Esophagus muscularis mucosa (tissue), 4 donors: Measurements from ENCODE around the gene CRISPLD2. TPM values are rescaled to one million over a fixed set of nuclear protein-coding genes. Genes with fewer than 3 reads are reported as not detected.

Source experiments
- DNase-seq: peaks from one replicate; pipeline ENCODE4 v3.0.0-alpha.2; 2017; ENCODE audit errors: extremely low spot score
- H3K27ac ChIP-seq, 4 donors: fragments of 200-600 bp; sonication (generic); replicated peaks in 1 of 4; 1 replicate in 3 of 4; 2 replicates in 1 of 4; pipeline ENCODE4 v1.5.1; 2016 to 2019; ENCODE audit warnings: mild to moderate bottlenecking in 1 of 4
- H3K27me3 ChIP-seq, 4 donors: fragments of 200-600 bp; sonication (generic); one replicate each; pipeline versions ENCODE4 v1.5.1 to v1.6.0; 2016 to 2019
- H3K36me3 ChIP-seq, 4 donors: fragments of 200-600 bp; sonication (generic); one replicate each; pipeline ENCODE4 v1.5.1; 2016 to 2019
- H3K4me1 ChIP-seq, 4 donors: fragments of 200-600 bp; sonication (generic); one replicate each; pipeline ENCODE4 v1.5.1; 2016 to 2019
- H3K4me3 ChIP-seq, 4 donors: fragments of 200-600 bp; sonication (generic); 1 replicate in 2 of 4; 2 replicates in 2 of 4; pipeline ENCODE4 v1.5.1; 2016 to 2019; ENCODE audit warnings: mild to moderate bottlenecking in 4 of 4, moderate library complexity in 1 of 4
- H3K9me3 ChIP-seq, 4 donors: fragments of 200-600 bp; sonication (generic); 1 replicate in 3 of 4; 2 replicates in 1 of 4; pipeline ENCODE4 v1.5.1; 2016 to 2019
- CTCF ChIP-seq, 3 experiments: fragments of 200-600 bp in 2 of 3; fragments of 450-650 bp in 1 of 3; sonication (generic) in 2 of 3; IDR thresholded peaks; one replicate each; pipeline ENCODE4 v1.5.1; 2017 to 2019; ENCODE audit warnings: antibody characterized with exemption in 3 of 3, mild to moderate bottlenecking in 2 of 3, moderate library complexity in 1 of 3
- EP300 ChIP-seq: sonication (generic); formaldehyde crosslinking; IDR thresholded peaks from one replicate; pipeline ENCODE4 v1.6.1; 2017; ENCODE audit warnings: antibody characterized with exemption
- POLR2A ChIP-seq: fragments of 450-650 bp; IDR thresholded peaks from one replicate; pipeline ENCODE4 v1.6.1; 2017; ENCODE audit warnings: antibody characterized with exemption, moderate library complexity, mild to moderate bottlenecking, low read depth
- POLR2AphosphoS5 ChIP-seq, 2 donors: sonication (generic); formaldehyde crosslinking; IDR thresholded peaks; one replicate each; pipeline ENCODE4 v1.6.1; 2017; ENCODE audit warnings: antibody characterized with exemption in 2 of 2
- WGBS: methylation state at CpG from one replicate; pipeline ENCODE4 v1.1.5; 2018; 5-methylcytosine and 5-hydroxymethylcytosine counted together
- intact Hi-C: fragments of 100-400 bp; cut with DNase I; formaldehyde crosslinking; loops from one replicate; pipeline ENCODE4 v1.15.1; 2023
- total RNA-seq, 4 donors: library from RNA; depleted of rRNA; stranded (reverse); fragments of >200 nt; gene quantifications; one replicate each; pipeline versions ENCODE4 v1.1.0 to v1.2.1, GENCODE V29; 2016

The CRISPLD2 gene
- total RNA-seq, 4 donors from 2014 or later = 230 to 568 (median 289) TPM

DNA sequence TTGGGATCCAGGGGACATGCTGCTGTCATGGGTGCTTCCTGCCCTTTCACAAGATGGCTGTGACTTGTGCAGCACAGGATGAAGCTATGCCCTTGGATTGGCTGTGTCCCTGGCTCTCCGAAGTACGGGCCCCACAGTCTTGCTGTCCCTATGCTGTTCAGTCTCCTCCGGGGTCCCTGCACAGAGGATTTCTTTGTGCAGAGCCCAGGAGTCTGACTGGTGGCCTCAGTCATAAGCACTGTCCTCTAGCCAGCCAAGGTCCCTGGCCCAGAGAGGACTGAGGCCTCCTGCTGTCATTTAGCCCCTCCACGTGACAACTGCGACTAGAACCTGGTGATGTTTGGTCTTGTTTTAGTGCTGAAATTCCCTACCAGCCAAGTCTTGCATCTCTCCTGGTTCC is 42.4 kb upstream of the CRISPLD2 start:
- intact Hi-C loops = no loop called here
- TF ChIP-seq CTCF (IDR thresholded peaks at IDR 0.05) = no peak
- TF ChIP-seq POLR2A = no peak
- no peak for TF ChIP-seq EP300
- TF ChIP-seq POLR2AphosphoS5 (IDR thresholded peaks at IDR 0.05) = no peak
- H3K36me3 ChIP-seq = peaks cover 24 to 82% (median 77%) of the 10 kb centered on the region in 4 donors

GRCh38 chr16:84778720-84779119 is 41.1 kb upstream of the CRISPLD2 start:
- no peaks in the 10 kb centered on the region for H3K9me3 ChIP-seq
- H3K36me3 ChIP-seq = peaks cover 24 to 69% (median 65%) of the 10 kb centered on the region in 4 donors
- DNase-seq = no peak
- no peak overlapping the region for H3K4me3 ChIP-seq
- WGBS = 91% methylated on average over 11 of the region's 18 CpGs
- peaks cover 0 to 11% (median 3%) of the 10 kb centered on the region in 4 donors for H3K4me1 ChIP-seq
- no peak overlapping the region for H3K27ac ChIP-seq
- intact Hi-C loops = no loop called here
- TF ChIP-seq POLR2A (no peak), CTCF (IDR thresholded peaks at IDR 0.05) (no peak), EP300 (no peak), POLR2AphosphoS5 (IDR thresholded peaks at IDR 0.05) (no peak)
- H3K27me3 ChIP-seq = no peaks in the 10 kb centered on the region

More for the DNA sequence above, 42.4 kb upstream of the CRISPLD2 start:
- peaks cover 0 to 11% (median 3%) of the 10 kb centered on the region in 4 donors for H3K4me1 ChIP-seq
- no peaks in the 10 kb centered on the region for H3K27me3 ChIP-seq
- no peaks in the 10 kb centered on the region for H3K9me3 ChIP-seq
- 89% methylated on average over 5 of the region's 5 CpGs for WGBS
- no peak for DNase-seq
- no peak overlapping the region for H3K4me3 ChIP-seq
- H3K27ac ChIP-seq = no peak overlapping the region

DNA sequence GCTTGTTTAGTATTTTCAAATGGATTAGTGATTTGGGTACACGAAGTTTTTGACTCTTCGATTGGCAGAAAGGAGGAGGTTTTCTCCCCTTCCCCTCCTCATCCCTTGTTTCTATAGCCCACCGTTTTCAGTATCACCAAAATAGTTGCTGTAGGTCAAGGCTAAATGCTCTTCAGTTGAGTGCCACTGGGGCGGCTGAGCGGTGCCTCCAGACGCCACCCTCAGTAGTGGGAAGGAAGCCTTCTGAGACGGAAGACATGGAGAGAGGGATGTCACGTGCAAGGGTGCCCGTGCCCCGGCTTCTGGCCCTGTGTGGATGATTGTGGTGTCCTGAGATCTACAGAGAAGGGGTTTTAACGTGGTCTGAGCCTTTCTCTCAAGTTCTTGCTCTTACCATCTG is 39.7 kb upstream of the CRISPLD2 start:
- intact Hi-C loops = no loop called here
- Histone ChIP-seq H3K36me3 (peaks cover 17 to 56% (median 52%) of the 10 kb centered on the region in 4 donors), H3K27ac (no peak overlapping the region), H3K9me3 (no peaks in the 10 kb centered on the region), H3K4me3 (no peak overlapping the region), H3K27me3 (no peaks in the 10 kb centered on the region), H3K4me1 (peaks cover 0 to 5% (median 0%) of the 10 kb centered on the region in 4 donors)
- TF ChIP-seq CTCF (IDR thresholded peaks at IDR 0.05) = no peak
- TF ChIP-seq EP300 = no peak
- no peak for TF ChIP-seq POLR2A
- no peak for DNase-seq
- 96% methylated on average over 11 of the region's 11 CpGs for WGBS

DNA sequence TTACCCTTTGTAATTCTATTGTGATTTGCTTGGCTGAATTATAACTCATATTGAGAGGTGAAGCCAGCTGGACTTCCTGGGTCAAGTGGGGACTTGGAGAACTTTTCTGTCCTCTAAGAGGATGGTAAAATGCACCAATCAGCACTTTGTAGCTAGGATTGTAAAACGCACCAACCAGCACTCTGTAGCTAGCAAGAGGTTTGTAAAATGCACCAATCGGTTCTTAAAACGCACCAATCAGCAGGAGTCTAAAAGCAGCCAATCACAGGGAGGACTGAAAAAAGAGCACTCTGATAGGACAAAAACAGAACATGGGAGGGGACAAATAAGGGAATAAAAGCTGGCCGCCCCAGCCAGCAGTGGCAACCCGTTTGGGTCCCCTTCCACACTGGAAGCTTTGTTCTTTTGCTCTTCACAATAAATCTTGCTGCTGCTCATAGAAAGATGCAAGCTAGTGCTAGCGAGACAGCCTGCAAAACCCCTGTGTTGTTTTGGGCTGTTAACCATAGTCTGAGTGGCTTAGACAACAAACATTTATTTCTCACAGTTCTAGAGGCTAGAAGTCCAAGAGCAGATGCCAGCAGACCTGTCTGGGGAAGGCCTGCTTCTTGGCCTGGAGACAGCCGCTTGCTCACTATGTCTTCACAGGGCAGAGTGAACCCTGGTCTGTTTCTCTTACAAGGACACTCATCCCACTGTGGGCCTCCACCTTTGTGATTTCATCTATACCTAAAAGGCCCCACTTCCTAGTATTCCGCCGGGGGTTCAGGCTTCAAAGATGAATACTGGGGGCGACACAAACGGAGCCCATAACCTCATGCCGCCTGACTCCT is 39.0 kb upstream of the CRISPLD2 start:
- Histone ChIP-seq H3K27me3 (no peaks in the 10 kb centered on the region), H3K4me1 (peaks cover 4 to 6% (median 5%) of the 10 kb centered on the region in 4 donors), H3K9me3 (no peaks in the 10 kb centered on the region), H3K36me3 (peaks cover 14 to 49% (median 45%) of the 10 kb centered on the region in 4 donors), H3K27ac (no peak overlapping the region), H3K4me3 (no peak overlapping the region)
- intact Hi-C loops = no loop called here
- WGBS = 88% methylated on average over 11 of the region's 12 CpGs
- TF ChIP-seq CTCF (IDR thresholded peaks at IDR 0.05) = no peak
- no peak for TF ChIP-seq POLR2A
- TF ChIP-seq POLR2AphosphoS5 (IDR thresholded peaks at IDR 0.05) = no peak
- TF ChIP-seq EP300 = no peak
- DNase-seq = no peak

DNA sequence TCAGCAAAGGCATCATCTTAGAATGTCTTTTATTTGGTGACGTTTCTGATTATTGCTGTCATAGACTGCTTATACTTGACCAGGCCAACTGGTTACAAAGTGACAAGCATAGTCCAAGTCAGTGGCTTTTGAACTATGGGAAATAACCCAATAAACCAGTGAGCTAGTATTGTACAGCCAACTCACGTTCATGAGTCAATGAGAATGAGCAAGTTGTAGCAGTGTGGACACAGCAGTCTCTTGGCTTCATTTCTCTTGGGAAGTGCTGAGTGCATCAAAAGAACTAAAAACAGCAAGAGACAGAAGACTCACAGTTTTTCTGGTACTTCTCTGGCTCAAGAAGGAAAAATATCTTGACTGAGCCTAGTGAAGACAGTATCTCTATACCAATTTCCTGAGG is 36.9 kb upstream of the CRISPLD2 start:
- intact Hi-C loops = no loop called here
- H3K36me3 ChIP-seq = peaks cover 7 to 28% (median 25%) of the 10 kb centered on the region in 4 donors
- no peaks in the 10 kb centered on the region for H3K9me3 ChIP-seq
- TF ChIP-seq EP300 (no peak), CTCF (IDR thresholded peaks at IDR 0.05) (no peak), POLR2AphosphoS5 (IDR thresholded peaks at IDR 0.05) (no peak), POLR2A (no peak)
- no peak overlapping the region for H3K4me3 ChIP-seq
- no peak for DNase-seq
- WGBS = 81% methylated on average over 2 of the region's 2 CpGs
- H3K4me1 ChIP-seq = peaks cover 16 to 27% (median 24%) of the 10 kb centered on the region in 4 donors
- no peaks in the 10 kb centered on the region for H3K27me3 ChIP-seq
- no peak overlapping the region for H3K27ac ChIP-seq
